ENCODE measurements around the gene POLD3.
A peak's percentile ranks its signal among the peaks of the same experiment; 100 is the strongest.
"Not testable (repeated sequence)": the region's sequence is repeated elsewhere in the genome, so short reads cannot be mapped to it uniquely, and the experiment has no call there.

POLD3 gene

GRCh38 chr11:74581954-74582547, 10.3 kb upstream of the POLD3 start:
- no peak for DNase-seq

DNA sequence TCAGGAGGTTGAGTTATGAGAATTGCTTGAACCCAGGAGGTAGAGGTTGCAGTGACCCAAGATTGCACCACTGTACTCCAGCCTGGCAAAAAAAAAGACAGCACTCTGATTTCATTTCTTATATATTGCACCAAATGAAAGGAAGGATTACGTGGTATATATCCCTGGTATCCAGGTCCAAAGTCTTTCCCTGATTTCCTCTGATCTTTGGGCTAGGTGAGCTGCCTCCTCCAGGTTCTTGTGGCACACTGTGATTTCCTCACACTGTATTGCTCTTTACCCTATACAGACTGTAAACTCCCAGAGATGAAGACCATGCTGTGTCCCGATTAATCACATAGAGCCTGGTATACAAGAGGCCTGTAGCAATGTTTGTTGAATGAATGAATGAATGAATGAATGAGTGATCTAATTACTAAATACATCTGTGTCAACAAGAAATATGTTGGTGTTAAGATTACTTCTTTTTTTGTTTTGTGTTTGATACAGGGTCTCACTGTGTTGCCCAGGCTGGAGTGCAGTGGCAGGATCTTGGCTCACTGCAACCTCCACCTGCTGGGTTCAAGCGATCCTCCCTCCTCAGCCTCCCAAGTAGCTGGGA, 9.3 kb upstream of the POLD3 start:
- DNase-seq = no peak

- not testable (repeated sequence) for DNase-seq
Measured at GRCh38 chr11:74590492-74590891, 1.9 kb upstream of the POLD3 start.

DNA sequence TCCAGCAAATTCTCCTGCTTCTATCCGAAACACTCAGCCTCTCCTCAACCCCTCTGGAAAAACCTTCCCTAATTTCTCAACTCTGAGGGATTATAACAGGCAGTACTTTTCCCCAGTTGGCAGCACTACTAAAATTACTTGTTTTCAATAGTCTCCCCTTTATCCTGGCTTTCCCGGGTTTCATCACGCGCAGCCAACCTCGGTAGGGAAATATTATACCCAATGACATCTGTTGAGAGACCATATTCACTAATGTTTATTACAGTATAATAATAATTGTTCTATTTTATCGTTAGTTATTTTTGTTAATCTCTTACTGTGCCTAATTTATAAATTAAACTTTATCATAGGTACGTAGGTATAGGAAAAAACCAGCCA, 330 bp upstream of the POLD3 start:
- DNase-seq = peak in 1 of 51 donors; percentile 52

DNA sequence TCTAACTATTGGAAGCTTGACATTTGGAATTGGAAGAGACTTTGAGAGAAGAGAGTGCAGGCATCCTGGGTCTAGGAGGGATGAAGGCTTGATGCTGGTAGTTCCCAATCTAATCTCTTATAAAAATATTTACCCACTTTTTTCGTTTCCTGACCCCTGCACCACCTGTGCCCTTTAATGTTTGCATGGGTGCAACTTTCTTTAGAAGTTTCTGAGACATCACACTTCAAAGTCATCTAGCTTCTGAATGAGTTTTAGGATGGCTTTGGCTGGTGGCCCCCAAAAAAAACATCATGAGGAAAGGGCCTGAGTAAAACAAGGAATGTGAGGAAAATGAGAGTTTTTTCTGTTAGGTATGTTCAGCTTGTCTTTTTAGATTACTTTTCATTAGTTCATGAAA, 1.1 kb downstream of the POLD3 start:
- no peak for DNase-seq

GRCh38 chr11:74602637-74603556, 10.5 kb downstream of the POLD3 start:
- no peak for DNase-seq

DNA sequence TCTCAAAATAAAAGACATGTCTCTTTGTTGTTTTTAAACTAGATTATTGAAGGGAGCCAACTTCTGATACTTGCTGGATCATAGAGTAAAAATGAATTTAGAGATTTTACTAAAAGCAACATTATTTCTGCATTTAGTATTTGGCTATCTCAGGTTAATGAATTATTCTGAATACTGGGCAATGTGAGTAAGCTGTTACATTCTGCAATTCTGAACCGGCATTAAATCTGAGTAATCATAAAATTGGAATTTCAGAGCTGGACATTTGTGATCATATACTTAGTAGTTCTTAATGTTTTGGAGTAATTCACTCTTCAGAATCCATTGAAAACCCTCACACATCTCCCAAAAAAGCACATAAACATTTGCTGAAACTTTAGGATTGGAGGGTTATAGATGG, 11.5 kb downstream of the POLD3 start:
- no peak for DNase-seq

- no peak for DNase-seq
Measured at GRCh38 chr11:74604311-74604710, 11.9 kb downstream of the POLD3 start.

- no peak for DNase-seq
Measured at GRCh38 chr11:74605403-74605802, 13.0 kb downstream of the POLD3 start.

GRCh38 chr11:74608431-74608830, 16.0 kb downstream of the POLD3 start:
- DNase-seq = no peak

DNA sequence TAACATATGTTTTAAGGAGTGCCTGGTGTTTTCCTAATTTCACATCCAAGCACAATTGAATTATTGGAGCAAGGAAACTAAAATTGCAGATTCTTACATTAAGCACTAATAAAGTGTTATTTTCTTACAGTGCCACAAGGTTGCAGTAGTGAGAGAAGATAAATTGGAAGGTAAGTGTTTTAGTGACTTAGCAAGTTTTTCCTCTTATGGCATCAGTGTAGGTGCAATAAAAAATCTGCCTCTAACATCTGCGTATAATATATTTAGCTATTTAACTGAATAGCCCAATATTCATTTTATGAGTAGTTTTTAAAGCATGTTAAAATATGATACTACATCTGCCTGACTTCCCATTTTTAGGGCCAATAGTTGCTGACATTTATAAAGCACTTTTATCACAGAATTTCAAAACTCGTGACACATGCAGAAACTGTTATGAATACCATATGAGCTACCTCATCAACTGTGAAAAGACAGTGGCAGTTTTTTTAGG, 19.0 kb downstream of the POLD3 start:
- peak in 1 of 51 donors; percentile 10 for DNase-seq

- no peak for DNase-seq
Measured at GRCh38 chr11:74612877-74613276, 20.5 kb downstream of the POLD3 start.

DNA sequence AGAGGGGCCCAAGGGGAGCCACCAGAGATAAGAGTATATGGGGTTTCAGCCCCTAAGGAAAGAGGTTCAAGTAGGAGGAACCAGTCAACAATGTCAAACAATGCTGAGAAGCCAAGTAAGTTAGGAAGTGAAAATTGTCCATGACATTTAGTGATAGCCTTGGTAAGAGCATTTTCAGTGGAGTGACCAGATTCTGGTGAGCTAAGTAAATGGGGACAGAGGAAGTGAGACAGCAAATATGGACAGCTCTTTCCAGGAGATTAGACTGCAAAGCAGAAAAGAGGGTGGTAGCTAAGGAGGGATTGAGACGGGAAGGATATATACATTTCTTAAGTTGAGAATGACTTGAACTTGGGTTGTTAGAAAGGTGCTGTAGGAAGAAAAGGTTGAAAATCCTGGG, 22.9 kb downstream of the POLD3 start:
- no peak for DNase-seq

GRCh38 chr11:74615988-74616387, 23.6 kb downstream of the POLD3 start:
- no peak for DNase-seq

DNA sequence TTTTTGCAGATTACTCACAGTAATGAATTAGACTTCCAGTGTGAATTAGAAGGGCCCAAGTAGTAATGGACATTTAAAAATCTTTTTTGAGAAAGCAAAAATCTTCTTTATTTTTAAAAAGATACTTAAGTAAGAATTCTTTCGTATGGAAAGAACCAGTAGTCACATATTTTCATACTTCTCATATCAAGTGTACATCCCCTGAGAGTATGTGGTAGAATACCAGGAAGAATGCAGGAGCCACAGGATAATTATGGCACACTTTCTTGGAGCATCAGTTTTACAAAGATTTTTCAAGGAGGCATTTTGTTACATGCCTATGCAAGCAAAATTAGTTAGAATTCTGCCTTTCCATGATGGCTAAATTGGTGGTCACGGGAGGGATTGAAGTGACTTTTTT, 28.1 kb downstream of the POLD3 start:
- DNase-seq = no peak

DNA sequence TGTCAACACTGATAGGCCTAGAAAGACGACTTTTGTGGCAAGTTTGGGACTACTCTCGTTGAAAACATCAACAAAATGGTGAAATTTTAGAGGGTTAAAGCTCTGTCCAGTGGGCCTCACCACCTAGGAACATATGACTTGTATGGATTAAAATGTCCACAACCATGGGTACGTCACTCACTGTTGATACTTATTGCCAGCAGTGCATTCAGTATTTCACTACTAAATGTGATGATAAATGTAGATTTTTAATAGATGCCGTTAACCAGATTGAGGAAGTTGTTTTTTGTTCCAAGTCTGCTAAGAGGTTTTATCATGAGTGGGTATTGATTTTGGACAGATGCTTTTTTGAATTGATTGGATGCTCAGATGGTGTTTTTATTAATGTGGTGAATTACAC, 33.7 kb downstream of the POLD3 start:
- no peak for DNase-seq

GRCh38 chr11:74626604-74627003, 34.2 kb downstream of the POLD3 start:
- DNase-seq = no peak

- no peak for DNase-seq
Measured at GRCh38 chr11:74627381-74627780, 35.0 kb downstream of the POLD3 start.

- no peak for DNase-seq
Measured at GRCh38 chr11:74630043-74630442, 37.7 kb downstream of the POLD3 start.

- DNase-seq = no peak
Measured at GRCh38 chr11:74633406-74634393, 41.3 kb downstream of the POLD3 start.

- peak in 1 of 51 donors; percentile 57 for DNase-seq
Measured at GRCh38 chr11:74634537-74634936, 42.2 kb downstream of the POLD3 start.

All from hypothalamus (tissue), 51 donors.